ENCODE data around the gene PTP4A1.
"Not testable (repeated sequence)": the region's sequence is repeated elsewhere in the genome, so short reads cannot be mapped to it uniquely, and the experiment has no call there.

The PTP4A1 gene

DNA sequence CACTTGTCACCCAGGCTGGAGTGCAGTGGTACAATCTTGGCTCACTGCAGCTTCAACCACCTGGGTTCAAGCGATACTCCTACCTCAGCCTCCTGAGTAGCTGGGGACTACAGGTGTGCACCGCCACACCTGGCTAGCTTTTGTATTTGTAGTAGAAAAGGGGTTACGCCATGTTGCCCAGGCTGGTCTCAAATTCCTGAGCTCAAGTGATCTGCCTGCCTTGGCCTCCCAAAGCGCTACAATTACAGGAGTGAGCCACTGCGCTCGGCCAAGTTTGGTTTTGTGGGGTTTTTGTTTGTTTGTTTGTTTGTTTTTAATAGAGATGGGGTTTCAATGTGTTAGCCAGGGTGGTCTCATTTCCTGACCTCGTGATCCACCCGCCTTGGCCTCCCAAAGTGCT, 12.3 kb downstream of the PTP4A1 start:
- DNase-seq: no peak

DNA sequence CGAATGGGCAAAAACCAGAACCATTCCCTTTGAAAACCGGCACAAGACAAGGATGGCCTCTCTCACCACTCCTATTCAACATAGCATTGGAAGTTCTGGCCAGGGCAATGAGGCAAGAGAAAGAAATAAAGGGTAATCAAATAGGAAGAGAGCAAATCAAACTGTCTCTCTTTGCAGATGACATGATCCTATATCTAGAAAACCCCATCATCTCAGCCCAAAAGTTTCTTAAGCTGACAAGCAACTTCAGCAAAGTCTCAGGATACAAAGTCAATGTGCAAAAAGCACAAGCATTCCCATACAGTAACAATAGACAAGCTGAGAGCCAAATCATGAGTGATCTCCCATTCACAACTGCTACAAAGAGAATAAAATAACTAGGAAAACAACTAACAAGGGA, 13.4 kb downstream of the PTP4A1 start:
- not testable (repeated sequence) for DNase-seq

DNA sequence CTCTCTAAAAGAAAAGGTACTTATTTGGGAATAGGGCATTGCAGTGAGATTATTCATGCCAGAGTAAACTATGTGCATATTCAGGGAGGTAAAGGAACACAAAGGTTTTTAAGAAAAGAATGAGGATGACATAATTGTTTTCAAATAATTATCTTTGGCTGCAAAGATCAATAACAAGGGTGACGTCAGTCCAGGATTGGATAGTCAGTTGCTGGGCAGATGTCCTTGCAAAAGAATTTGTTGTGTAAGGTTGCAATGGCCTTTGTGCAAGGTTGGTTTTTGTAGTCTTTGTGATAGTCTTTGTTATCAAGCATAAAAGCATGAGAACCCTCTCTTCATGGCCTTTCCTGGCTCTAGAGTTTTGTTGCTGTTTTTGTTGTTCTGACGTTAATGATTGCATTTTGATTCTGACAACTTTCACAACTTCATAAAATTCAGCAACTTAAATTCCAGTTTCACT, 17.7 kb downstream of the PTP4A1 start:
- DNase-seq: no peak

DNA sequence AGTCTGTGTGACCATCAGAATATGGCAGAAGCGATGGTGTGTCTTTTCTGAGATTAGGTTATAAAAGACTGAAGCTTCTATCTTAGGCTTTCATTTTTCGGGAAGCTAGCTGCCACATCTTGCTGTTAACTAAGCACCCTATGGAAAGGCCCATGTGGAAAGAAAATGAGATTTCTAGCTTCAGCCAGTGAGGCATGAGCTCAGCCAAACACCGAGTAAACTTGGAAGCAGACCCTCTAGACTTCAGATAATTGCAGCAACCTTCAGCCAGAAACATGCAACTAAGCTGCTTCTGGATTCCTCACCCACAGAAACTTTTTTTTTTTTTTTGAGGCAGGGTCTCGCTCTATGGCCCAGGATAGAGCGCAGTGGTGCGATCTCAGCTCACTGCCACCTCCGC, 20.6 kb downstream of the PTP4A1 start:
- DNase-seq: no peak

DNA sequence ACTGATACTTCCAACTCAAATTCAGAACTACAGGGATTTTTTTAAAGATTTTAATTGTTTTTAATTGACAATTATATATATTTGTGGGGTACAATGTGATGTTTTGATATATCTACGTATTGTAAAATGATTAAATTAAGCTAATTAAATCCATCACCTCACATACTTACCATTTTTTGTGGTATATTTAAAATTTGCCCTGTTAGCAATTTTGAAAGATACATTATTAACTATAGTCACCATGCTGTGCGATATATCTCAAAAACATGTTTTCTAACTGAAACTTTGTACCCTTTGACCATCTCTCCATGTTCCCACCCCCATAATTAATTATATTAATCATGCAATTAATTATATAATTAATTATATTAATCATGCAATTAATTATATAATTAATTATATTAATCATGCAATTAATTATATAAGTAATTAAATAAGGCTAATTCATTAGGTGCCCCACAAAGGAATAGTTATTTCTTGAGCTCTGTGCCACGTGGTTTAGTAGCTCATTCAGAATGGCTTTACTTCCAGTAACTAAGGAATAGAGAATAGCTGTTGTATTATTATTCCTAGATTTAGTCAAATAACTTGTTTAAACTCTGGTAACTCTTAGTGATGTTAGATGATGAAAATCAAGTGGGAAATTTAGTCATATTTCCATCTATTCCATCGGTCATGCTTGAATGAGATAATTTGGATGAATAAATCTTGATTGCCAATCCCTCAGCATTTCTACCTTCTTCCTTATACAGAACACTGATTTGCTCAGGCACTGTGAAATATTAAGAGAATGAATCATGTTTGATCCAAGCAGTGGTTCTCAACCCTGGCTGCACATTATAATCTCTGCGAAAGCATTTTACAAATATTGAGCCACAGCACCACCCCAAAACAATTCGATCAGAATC, 25.1 kb downstream of the PTP4A1 start:
- DNase-seq: peak in 1 of 2 experiments; percentile 65

DNA sequence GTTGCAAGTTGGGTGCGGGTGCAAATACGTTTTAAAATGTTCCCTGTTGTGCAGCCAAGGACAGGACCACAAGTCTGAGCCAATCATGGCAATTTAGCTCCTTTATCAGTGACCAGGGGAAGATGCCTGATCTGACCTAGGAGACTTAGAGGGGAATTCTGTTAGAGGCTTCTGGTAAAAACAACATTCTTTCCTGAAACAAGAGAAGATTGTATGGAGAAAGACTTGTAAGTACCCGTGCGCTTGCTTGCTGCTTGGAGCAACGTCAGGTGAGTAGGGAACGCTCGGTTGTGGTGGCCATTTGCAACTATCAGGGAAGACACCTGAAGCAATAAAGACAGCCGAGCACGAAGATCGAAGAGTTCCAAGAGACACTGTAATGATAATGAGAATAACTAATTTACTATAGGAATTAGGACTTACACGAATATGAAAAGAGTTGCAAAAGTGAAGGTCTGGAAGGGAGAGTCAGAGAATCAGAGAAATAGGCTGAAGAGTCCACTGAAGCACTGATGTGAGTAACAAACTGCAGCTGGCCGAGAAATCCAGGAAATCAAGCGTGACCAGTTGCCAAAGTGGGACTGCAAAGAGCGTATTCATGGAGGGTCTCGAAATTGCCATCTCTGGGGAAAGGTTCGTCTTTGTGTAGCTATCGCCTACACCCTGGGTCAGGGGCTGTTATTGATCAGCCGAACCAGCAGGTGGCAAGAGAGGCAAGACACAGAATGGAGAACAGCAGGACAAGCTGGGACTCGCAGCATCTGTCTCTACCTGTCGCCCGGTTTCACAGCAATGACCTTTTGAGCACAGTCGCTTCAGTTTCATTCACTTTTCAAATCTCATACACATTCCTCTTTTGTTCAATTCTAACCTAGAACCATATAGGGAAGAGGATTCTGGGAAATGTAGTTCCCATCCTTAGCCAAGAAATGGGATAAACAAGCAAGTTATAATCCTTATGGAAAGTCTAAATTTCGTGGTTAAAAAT, 26.1 kb downstream of the PTP4A1 start:
- peak in 1 of 2 experiments; percentile 65 for DNase-seq

DNA sequence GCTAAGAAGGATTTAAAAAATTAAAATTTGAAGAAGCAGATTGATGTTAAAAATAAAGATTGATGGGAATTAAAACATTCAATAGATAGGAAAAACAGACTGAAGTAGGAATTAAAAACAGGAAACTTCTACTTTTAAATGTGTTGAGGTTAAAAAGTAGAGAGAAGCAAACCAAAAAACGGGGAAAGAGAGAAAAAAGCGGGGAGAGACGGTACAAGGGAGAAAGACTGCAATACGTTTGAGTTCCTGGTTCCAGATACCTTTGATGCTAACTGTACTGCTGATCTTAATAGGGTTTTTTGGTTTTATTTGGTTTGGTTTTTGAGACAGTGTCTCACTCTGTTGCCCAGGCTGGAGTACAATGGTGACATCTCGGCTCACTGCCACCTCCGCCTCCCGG, 27.0 kb downstream of the PTP4A1 start:
- no peak for DNase-seq

DNA sequence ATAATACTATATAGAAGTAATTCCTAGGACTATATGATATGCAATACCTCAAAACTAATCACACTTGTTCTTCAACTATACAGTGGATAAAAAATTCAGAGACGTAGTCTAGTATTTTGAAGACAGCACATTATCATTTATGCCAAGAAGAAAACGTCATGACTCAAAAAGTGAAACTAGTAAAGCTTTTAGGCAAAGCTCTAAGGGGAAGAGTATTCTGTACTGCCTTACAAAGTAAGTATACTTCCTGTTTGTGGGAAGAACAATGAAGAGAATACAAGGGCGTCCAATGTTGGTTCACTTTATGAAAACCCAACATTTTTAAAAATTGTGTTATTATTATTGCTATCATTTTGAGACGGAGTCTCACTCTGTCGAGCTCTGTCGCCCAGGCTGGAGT, 27.9 kb downstream of the PTP4A1 start:
- no peak for DNase-seq

DNA sequence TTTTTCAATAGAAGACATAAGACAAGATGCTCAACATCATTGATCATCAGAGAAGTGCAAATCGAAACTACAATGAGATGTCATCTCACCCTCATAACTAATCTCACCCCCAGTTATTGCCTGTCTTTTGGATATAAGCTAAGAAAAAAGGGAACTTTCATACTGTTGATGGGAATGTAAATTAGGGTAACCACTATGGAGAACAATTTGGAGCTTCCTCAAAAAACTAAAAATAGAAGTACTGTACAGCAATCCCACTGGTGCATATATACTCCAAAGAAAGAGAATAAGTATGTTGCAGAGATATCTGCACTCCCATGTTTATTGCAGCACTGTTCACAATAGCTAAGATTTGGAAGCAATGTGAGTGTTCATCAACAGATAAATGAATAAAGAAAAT, 37.0 kb downstream of the PTP4A1 start:
- no peak for DNase-seq

DNA sequence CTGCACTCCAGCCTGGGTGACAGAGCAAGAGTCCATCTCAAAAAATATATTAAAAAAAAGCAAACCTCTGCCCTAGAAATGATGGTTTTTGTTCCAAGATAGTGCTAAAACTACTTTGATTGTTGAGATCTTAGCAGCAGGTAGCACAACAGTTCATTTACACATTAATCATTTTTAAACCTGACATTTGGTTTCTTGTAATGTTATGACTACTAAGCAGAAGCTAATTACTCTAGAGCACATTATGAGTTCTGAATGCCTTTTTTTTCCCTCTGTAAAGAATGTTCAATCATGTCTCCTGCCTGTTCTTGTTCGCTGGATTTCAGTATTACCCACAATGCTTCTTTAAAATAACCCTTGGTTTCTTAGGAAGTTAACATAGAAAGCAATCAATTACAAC, 38.7 kb downstream of the PTP4A1 start:
- DNase-seq: no peak

DNA sequence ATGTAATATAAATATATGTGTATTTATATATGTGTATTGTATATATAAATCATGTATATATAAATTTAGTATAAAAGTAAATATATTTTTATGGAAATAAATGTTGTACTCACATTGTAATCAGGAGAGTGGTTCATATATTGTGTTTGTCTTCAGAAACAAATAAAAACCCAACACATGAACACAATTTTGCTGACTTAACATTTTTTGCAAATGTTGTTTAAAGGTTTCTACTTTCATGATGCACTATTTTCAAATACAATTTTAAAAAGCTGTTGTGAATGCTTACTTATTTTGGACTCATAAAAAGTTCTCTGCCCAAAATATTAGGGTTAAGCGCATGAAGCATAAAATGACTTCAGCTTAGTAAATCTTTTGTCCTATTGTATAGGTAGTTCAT, 39.3 kb downstream of the PTP4A1 start:
- no peak for DNase-seq

DNA sequence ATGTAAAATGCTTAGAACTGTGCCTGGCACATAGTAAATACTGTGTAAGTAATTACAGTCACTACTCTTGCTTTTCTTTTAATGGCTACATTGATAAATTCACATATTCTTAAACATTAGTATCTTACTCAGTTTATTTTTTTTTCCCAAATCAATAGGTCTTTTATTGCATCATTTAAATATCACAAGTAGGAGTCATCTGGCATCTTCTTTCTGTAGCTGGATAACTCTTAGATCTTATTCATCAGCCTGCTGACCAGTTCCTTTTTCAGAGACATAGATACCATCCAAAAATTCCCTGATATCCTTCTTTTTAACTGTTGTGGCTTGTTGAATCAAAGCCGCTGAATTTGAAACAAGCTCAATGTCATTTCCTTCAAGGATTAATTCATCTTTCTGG, 43.3 kb downstream of the PTP4A1 start:
- no peak for DNase-seq

Measured in cerebellar nuclear complex (tissue), 1 donor.